GM23248 (cell line): ENCODE measurements around the gene DDX28. TPM values are rescaled to one million over a fixed set of nuclear protein-coding genes. Genes with fewer than 3 reads are reported as not detected.

Experiments used
- DNase-seq: peaks from one replicate; pipeline ENCODE4 v3.0.0-alpha.2; 2015
- H2AFZ ChIP-seq: fragments of 200-600 bp; sonication (generic); 2 replicates; pipeline ENCODE4 v1.6.1; 2016; ENCODE audit warnings: antibody characterized with exemption
- H3F3A ChIP-seq: fragments of 200-600 bp; sonication (generic); 2 replicates; pipeline ENCODE4 v1.6.1; 2016; ENCODE audit warnings: mild to moderate bottlenecking, antibody characterized with exemption, mixed run types; ENCODE audit not compliant: insufficient read depth
- H3K27ac ChIP-seq: fragments of 200-600 bp; sonication (generic); 2 replicates; pipeline ENCODE4 v1.5.1; 2016; ENCODE audit warnings: mild to moderate bottlenecking
- H3K27me3 ChIP-seq: fragments of 200-600 bp; sonication (generic); replicated peaks from 2 replicates; pipeline ENCODE4 v1.6.1; 2016; ENCODE audit warnings: mild to moderate bottlenecking; ENCODE audit not compliant: insufficient read depth
- H3K36me3 ChIP-seq: fragments of 200-600 bp; sonication (generic); 2 replicates; pipeline ENCODE4 v1.6.1; 2016; ENCODE audit warnings: low read depth, mild to moderate bottlenecking
- H3K4me1 ChIP-seq: fragments of 200-600 bp; sonication (generic); 2 replicates; pipeline ENCODE4 v1.6.1; 2016; ENCODE audit warnings: mild to moderate bottlenecking; ENCODE audit not compliant: insufficient read depth
- H3K4me2 ChIP-seq: fragments of 200-600 bp; sonication (generic); one replicate; pipeline ENCODE4 v1.6.1; 2016; ENCODE audit warnings: mild to moderate bottlenecking; ENCODE audit not compliant: unreplicated experiment
- H3K4me3 ChIP-seq: fragments of 200-600 bp; sonication (generic); 2 replicates; pipeline ENCODE4 v1.5.1; 2016; ENCODE audit warnings: mild to moderate bottlenecking
- H3K79me2 ChIP-seq: fragments of 200-600 bp; sonication (generic); 2 replicates; pipeline ENCODE4 v1.6.1; 2016; ENCODE audit warnings: mild to moderate bottlenecking; ENCODE audit not compliant: insufficient read depth
- H3K9ac ChIP-seq: fragments of 200-600 bp; sonication (generic); 2 replicates; pipeline ENCODE4 v1.6.1; 2016; ENCODE audit warnings: mild to moderate bottlenecking
- H3K9me2 ChIP-seq: fragments of 200-600 bp; sonication (generic); 2 replicates; pipeline ENCODE4 v1.6.1; 2016; ENCODE audit warnings: mixed run types, mild to moderate bottlenecking, moderate library complexity; ENCODE audit not compliant: insufficient read depth
- H3K9me3 ChIP-seq: fragments of 200-600 bp; sonication (generic); one replicate; pipeline ENCODE4 v1.6.1; 2017; ENCODE audit warnings: low read depth
- H4K20me1 ChIP-seq: fragments of 200-600 bp; sonication (generic); 2 replicates; pipeline ENCODE4 v1.6.0; 2016; ENCODE audit not compliant: insufficient read depth
- EZH2 ChIP-seq: fragments of 200-600 bp; sonication (generic); IDR thresholded peaks from 2 replicates; pipeline ENCODE4 v1.6.1; 2018; ENCODE audit warnings: antibody characterized with exemption, mild to moderate bottlenecking; ENCODE audit not compliant: insufficient read depth, poor library complexity, severe bottlenecking
- EZH2phosphoT487 ChIP-seq: fragments of 200-600 bp; sonication (generic); IDR thresholded peaks from 2 replicates; pipeline ENCODE4 v1.6.1; 2018; ENCODE audit warnings: antibody characterized with exemption, moderate library complexity, mild to moderate bottlenecking, low read depth; ENCODE audit not compliant: insufficient read depth
- WGBS, 2 experiments: methylation state at CpG; one replicate each; pipeline ENCODE4 v1.1.6; 2015 to 2017; ENCODE audit warnings: low lambda C conversion rate in 2 of 2, low coverage in 1 of 2; ENCODE audit errors: missing lambda C conversion rate in 2 of 2; 5-methylcytosine and 5-hydroxymethylcytosine counted together
- in situ Hi-C: fragments of 300-500 bp; cut with MboI; formaldehyde crosslinking; loops from 2 replicates; pipeline ENCODE4 v1.15.0; 2020
- polyA plus RNA-seq: library from polyadenylated mRNA; unstranded; fragments of >200 nt; fragmentation: Nextera tagmentation; extraction: Ambion mirVana; gene quantifications from 2 replicates; pipeline ENCODE4 v1.2.1, GENCODE V29; 2016
- total RNA-seq: library from RNA; depleted of rRNA; stranded (reverse); fragments of >200 nt; shearing (Covaris generic); gene quantifications from 2 replicates; pipeline ENCODE4 v1.2.3, GENCODE V29; 2014; rRNA removed

Gene DDX28
- 8.8 and 9.7 TPM in 2 replicates for total RNA-seq
- 8.3 and 9.0 TPM in 2 replicates for polyA plus RNA-seq

GRCh38 chr16:68022728-68023537 is at the start of gene DDX28, which contains the start of gene DUS2:
TSS of gene DDX28 (minus strand) at chr16:68023232. CDS start at chr16:68023202, 30 bp downstream.
TSS of gene DUS2 (plus strand) at chr16:68023284. CDS start at chr16:68038024, 14,740 bp downstream.
- no peaks in the 10 kb centered on the region for H3K9me3 ChIP-seq
- peaks cover 45% of the 10 kb centered on the region for H3K79me2 ChIP-seq
- 0 out of 2 replicates have a peak, but pooled peaks cover 4% of the 10 kb centered on the region for H3F3A ChIP-seq
- peak within 1 kb of the TSS; percentile 78 for H3K27ac ChIP-seq
- in situ Hi-C loops: no loop called here
- TF ChIP-seq EZH2 (no peak), EZH2phosphoT487 (no peak)
- peak within 1 kb of the TSS; percentile 91 for H3K4me2 ChIP-seq
- peak within 1 kb of the TSS; percentile 94 for H3K9ac ChIP-seq
- H3K9me2 ChIP-seq: no peaks in the 10 kb centered on the region
- H3K36me3 ChIP-seq: no peaks in the 10 kb centered on the region
- peak within 1 kb of the TSS; percentile 91 for H3K4me3 ChIP-seq
- WGBS, 2 experiments: 1% methylated on average over 73 to 80 of the region's 84 CpGs
- H3K4me1 ChIP-seq: peaks cover 16% of the 10 kb centered on the region
- no peaks in the 10 kb centered on the region for H3K27me3 ChIP-seq
- DNase-seq: peak; percentile 94
- H2AFZ ChIP-seq: peak within 1 kb of the TSS; percentile 81
- H4K20me1 ChIP-seq: no peaks in the 10 kb centered on the region

- H3K36me3 ChIP-seq: no peaks in the 10 kb centered on the region
- H3K9ac ChIP-seq: no peak overlapping the region
- H3K9me3 ChIP-seq: no peaks in the 10 kb centered on the region
- H3K27me3 ChIP-seq: no peaks in the 10 kb centered on the region
- H2AFZ ChIP-seq: no peak overlapping the region
- no peaks in the 10 kb centered on the region for H3K9me2 ChIP-seq
- H3K79me2 ChIP-seq: no peaks in the 10 kb centered on the region
- no peaks in the 10 kb centered on the region for H3F3A ChIP-seq
- no peak overlapping the region for H3K4me2 ChIP-seq
- H3K4me1 ChIP-seq: peaks cover 5% of the 10 kb centered on the region; the same call in 1 of the 2 replicates
- in situ Hi-C loops: no loop called here
- 84 to 86% methylated on average over 9 of the region's 9 CpGs for WGBS, 2 experiments
- H3K4me3 ChIP-seq: no peak overlapping the region
- no peak for TF ChIP-seq EZH2
- no peak overlapping the region for H3K27ac ChIP-seq
- peak; percentile 84 for DNase-seq
- no peaks in the 10 kb centered on the region for H4K20me1 ChIP-seq
Measured at GRCh38 chr16:68072038-68072695, 49.1 kb upstream of the DDX28 start.

DNA sequence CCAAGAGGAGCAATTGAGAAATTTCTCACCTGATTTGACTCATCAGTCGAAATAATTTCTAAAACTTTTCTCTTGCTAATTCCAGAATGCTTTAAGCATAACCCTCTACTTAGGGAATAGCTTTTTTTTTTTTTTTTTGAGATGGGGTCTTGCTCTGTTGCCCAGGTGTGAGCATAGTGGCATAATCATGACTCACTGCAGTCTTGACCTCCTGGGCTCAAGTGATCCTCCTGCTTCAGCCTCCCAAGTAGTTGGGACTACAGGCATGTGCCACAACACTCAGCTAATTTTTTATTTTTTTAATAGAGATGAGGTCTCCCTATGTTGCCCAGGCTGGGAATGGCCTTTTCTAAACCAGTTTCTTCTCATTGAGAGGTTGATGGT is 48.5 kb upstream of the DDX28 start:
- Histone ChIP-seq H3K4me2 (no peak overlapping the region), H3K79me2 (no peaks in the 10 kb centered on the region), H3K27ac (no peak overlapping the region), H4K20me1 (no peaks in the 10 kb centered on the region), H3K9me3 (no peaks in the 10 kb centered on the region), H3K9ac (no peak overlapping the region), H3K36me3 (no peaks in the 10 kb centered on the region), H3K27me3 (no peaks in the 10 kb centered on the region), H3K4me1 (peaks cover 5% of the 10 kb centered on the region; the same call in 1 of the 2 replicates), H3K4me3 (no peak overlapping the region), H3K9me2 (no peaks in the 10 kb centered on the region), H2AFZ (no peak overlapping the region), H3F3A (0 out of 2 replicates have a peak, but pooled peaks cover 1% of the 10 kb centered on the region)
- 97 to 100% methylated on average over 1 of the region's 1 CpG for WGBS, 2 experiments
- DNase-seq: no peak
- TF ChIP-seq EZH2 (no peak), EZH2phosphoT487 (no peak)
- in situ Hi-C loops: no loop called here

DNA sequence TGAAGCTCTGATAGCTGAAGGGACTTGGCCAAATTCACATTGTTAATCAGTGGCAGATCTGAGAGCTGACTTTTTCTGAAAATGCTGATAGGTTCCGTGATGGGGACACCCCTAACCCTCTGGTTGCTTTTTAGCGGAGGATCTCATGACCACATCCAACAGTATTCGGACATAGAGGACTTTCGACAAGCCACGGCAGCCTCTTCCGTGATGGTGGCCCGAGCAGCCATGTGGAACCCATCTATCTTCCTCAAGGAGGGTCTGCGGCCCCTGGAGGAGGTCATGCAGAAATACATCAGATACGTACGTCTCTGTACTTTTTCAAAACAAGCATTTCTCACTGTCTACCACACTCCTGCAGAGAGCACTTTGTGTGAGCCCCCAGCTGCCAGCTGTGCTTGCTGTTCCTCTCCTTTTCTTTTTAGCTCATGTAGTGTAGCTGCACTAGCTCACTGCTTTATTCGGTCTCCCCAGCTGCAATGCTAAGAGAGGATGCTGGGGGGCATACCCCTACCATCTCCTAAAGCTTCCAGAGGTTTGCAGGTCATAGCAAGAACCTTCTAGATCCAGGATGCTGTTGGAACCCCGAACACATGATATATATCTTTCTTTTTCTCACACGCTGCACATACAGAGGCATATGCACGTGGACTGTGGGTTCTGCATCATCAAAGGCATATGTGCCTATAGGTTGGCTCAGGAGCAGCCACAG is 47.9 kb upstream of the DDX28 start:
- Histone ChIP-seq H3K4me1 (peaks cover 5% of the 10 kb centered on the region; the same call in 1 of the 2 replicates), H3K36me3 (no peaks in the 10 kb centered on the region), H3K4me2 (no peak overlapping the region), H2AFZ (no peak overlapping the region), H3K27ac (no peak overlapping the region), H4K20me1 (no peaks in the 10 kb centered on the region), H3K79me2 (no peaks in the 10 kb centered on the region), H3F3A (peaks cover 7% of the 10 kb centered on the region; the same call in 1 of the 2 replicates), H3K9ac (no peak overlapping the region), H3K4me3 (no peak overlapping the region), H3K27me3 (no peaks in the 10 kb centered on the region), H3K9me2 (no peaks in the 10 kb centered on the region), H3K9me3 (no peaks in the 10 kb centered on the region)
- no peak for DNase-seq
- in situ Hi-C loops: no loop called here
- TF ChIP-seq EZH2phosphoT487: no peak
- TF ChIP-seq EZH2: no peak
- WGBS, 2 experiments: 92% methylated on average over 14 of the region's 14 CpGs
